WERI-Rb-1 (cell line): Measurements from ENCODE around the gene COG2.
A peak's percentile ranks its signal among the peaks of the same experiment; 100 is the strongest.
"Not testable (repeated sequence)": the region's sequence is repeated elsewhere in the genome, so short reads cannot be mapped to it uniquely, and the experiment has no call there.

ENCODE experiments used
- DNase-seq: peaks from one replicate; pipeline ENCODE4 v3.0.0-alpha.2; 2020
- H3K27ac ChIP-seq: fragments of 250-450 bp; sonication (Bioruptor Pico); 2 replicates; pipeline ENCODE4 v1.5.1; 2020; ENCODE audit warnings: mild to moderate bottlenecking, moderate library complexity
- H3K27me3 ChIP-seq: fragments of 250-450 bp; sonication (Bioruptor Pico); 2 replicates; pipeline ENCODE4 v1.5.1; 2021; ENCODE audit warnings: mild to moderate bottlenecking, low read depth, moderate library complexity; ENCODE audit not compliant: insufficient read depth, severe bottlenecking
- H3K36me3 ChIP-seq: fragments of 250-450 bp; sonication (Bioruptor Pico); 2 replicates; pipeline ENCODE4 v1.5.1; 2020; ENCODE audit warnings: mild to moderate bottlenecking, moderate library complexity
- H3K4me3 ChIP-seq: 2 replicates; pipeline ENCODE4 v1.5.1; 2011; ENCODE audit warnings: low read depth, mild to moderate bottlenecking, control low read depth, low read length
- H3K9me3 ChIP-seq: fragments of 250-450 bp; sonication (Bioruptor Pico); 2 replicates; pipeline ENCODE4 v1.5.1; 2021; ENCODE audit warnings: mild to moderate bottlenecking, moderate library complexity; ENCODE audit not compliant: severe bottlenecking
- TF ChIP-seq, protein P1 (sequence below): IDR thresholded peaks from 2 replicates; pipeline ENCODE4 v1.5.1; 2011; ENCODE audit warnings: low read depth, mild to moderate bottlenecking, control low read depth, inconsistent platforms, low read length

Gene COG2

DNA sequence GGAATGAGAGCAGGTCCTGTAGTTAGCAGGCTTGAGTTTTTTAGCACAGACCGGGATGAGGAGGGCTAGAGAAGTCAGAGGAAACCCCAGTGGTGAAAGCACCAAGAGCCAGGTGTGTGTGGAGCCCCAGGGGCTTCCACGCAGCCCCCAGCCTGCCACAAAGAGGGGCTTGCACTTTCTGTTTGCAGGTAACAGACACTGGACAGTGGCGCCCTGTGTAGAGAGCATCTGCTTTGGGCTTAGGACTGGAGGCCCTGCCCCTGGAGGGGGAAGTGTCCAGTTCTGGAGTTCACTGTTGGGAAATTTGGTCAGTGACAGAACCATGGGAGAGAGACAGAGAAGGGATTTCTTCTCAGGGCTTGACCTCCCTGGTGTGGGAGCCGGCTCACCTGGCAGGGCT, 52.2 kb downstream of the COG2 start:
- Histone ChIP-seq H3K4me3 (no peak overlapping the region), H3K36me3 (peaks cover 48% of the 10 kb centered on the region), H3K9me3 (no peaks in the 10 kb centered on the region), H3K27ac (no peak overlapping the region), H3K27me3 (no peaks in the 10 kb centered on the region)
- TF ChIP-seq, protein P1, sequence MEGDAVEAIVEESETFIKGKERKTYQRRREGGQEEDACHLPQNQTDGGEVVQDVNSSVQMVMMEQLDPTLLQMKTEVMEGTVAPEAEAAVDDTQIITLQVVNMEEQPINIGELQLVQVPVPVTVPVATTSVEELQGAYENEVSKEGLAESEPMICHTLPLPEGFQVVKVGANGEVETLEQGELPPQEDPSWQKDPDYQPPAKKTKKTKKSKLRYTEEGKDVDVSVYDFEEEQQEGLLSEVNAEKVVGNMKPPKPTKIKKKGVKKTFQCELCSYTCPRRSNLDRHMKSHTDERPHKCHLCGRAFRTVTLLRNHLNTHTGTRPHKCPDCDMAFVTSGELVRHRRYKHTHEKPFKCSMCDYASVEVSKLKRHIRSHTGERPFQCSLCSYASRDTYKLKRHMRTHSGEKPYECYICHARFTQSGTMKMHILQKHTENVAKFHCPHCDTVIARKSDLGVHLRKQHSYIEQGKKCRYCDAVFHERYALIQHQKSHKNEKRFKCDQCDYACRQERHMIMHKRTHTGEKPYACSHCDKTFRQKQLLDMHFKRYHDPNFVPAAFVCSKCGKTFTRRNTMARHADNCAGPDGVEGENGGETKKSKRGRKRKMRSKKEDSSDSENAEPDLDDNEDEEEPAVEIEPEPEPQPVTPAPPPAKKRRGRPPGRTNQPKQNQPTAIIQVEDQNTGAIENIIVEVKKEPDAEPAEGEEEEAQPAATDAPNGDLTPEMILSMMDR = no peak
- no peak for DNase-seq

DNA sequence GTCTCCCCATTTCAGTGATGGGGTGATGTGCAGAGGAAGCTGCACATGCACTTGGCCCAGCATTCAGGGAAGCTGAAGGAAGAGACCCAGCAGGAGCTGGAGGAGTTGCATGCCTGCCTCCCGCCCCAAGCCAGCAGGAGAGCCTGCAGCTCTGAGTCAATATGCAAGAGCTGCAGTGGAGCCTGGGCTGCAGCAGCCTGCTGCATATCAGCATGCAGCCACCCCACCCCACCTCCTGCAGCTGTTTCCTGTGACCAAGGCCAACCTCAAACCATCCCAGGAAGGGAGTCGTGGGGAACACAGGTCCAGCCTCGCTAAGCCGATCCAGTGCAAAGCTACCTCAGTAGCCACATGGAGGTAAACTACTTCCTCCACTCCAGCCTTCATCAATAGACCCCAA, 52.7 kb downstream of the COG2 start:
- Histone ChIP-seq H3K36me3 (peaks cover 43% of the 10 kb centered on the region), H3K9me3 (no peaks in the 10 kb centered on the region), H3K27me3 (no peaks in the 10 kb centered on the region), H3K27ac (no peak overlapping the region), H3K4me3 (no peak overlapping the region)
- TF ChIP-seq, protein P1 = no peak
- DNase-seq = no peak

DNA sequence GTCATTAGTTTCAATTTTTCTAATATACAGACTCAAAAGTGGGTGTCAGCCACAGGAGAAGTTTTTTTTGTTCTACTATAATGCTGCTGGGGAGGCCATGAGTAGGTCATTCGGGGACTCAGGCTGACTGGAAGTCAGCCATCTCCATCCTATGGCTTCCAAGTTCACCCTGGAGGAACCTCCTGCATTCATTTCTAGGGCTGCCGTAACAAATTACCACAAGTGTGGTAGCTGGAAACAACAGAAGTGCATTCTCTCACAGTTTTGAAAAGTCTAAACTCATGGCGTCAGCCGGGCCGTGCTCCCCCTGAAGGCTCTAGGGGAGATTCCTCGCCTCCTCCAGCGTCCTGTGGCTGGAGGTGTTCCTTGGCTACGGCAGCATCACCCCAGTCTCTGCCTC, 53.9 kb downstream of the COG2 start:
- no peak overlapping the region for H3K4me3 ChIP-seq
- no peak overlapping the region for H3K27ac ChIP-seq
- no peak for DNase-seq
- H3K36me3 ChIP-seq = peaks cover 31% of the 10 kb centered on the region
- H3K9me3 ChIP-seq = no peaks in the 10 kb centered on the region
- H3K27me3 ChIP-seq = no peaks in the 10 kb centered on the region
- TF ChIP-seq, protein P1 = no peak

DNA sequence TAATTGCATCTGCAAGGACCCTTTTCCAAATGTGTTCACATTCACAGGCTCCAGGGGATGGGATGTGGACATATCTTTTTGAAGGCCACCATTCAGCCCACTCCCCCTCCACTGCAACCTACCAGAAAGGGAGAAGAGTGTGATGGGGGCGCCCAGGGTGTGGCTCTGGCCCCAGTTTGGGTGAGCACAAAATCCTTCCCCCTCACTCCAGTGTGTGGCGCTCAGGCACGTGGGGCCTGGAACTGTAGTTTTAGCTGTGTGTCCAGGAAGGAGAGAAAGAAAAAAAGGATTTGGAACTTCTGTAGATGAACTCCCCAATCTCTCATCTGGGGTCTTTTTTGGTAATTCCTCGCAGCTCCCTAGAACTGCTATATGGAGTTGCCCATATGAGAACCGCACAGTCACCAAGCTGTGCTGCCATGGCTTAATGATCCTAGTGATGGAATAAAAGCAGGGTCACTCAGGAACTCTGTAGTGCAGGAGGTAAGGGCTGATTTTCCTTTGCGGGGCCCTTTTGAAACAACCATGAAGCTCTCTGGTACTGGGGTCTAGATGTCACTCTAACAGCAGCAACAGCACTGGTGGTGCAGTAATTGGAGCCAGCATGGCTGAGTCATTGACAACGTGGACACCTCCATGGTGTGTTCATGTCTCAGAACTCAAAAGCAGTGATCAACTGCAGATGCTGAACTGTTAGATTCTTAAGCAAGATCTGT, 54.6 kb downstream of the COG2 start:
- TF ChIP-seq, protein P1 = no peak
- H3K9me3 ChIP-seq = no peaks in the 10 kb centered on the region
- H3K27me3 ChIP-seq = no peaks in the 10 kb centered on the region
- no peak overlapping the region for H3K4me3 ChIP-seq
- no peak overlapping the region for H3K27ac ChIP-seq
- DNase-seq = no peak
- peaks cover 24% of the 10 kb centered on the region for H3K36me3 ChIP-seq

DNA sequence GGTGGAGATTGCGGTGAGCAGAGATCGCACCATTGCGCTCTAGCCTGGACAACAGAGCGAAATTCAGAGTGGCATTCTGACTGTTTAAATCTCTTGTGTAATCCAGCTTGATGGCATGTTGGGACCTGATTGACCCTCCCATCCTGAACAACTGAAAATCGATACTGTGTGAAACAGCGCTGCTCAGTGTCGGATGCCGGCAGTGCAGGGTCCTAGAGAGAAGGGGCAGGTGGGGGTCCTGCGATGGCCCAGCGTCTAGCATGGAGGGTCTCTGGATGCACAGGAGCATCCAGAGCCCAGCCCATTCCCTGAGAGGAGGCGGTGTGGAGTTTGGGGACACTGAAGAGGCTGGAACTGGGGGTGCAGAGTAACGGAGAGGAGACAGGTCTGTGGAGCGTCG, 55.8 kb downstream of the COG2 start:
- H3K4me3 ChIP-seq = no peak overlapping the region
- H3K27me3 ChIP-seq = no peaks in the 10 kb centered on the region
- no peak overlapping the region for H3K27ac ChIP-seq
- no peaks in the 10 kb centered on the region for H3K9me3 ChIP-seq
- TF ChIP-seq, protein P1 = peak; percentile 60
- peaks cover 16% of the 10 kb centered on the region for H3K36me3 ChIP-seq
- no peak for DNase-seq

- not testable (repeated sequence) for H3K27me3 ChIP-seq, H3K27ac ChIP-seq, H3K9me3 ChIP-seq, DNase-seq, H3K36me3 ChIP-seq, H3K4me3 ChIP-seq
These were observed 56.7 kb downstream of the COG2 start for GRCh38 chr1:230698964-230699363.
